GM12874 (cell line): ENCODE results near the gene DYNC1H1.

Experiments
- CTCF ChIP-seq: IDR thresholded peaks from 2 replicates; pipeline ENCODE4 v1.5.1; 2011; ENCODE audit warnings: low read depth, mild to moderate bottlenecking, control low read depth, low read length, moderate library complexity; ENCODE audit not compliant: insufficient read depth

DYNC1H1 gene

GRCh38 chr14:101955695-101956161 lies 8.6 kb upstream of the DYNC1H1 start:
- no peak for TF ChIP-seq CTCF

- no peak for TF ChIP-seq CTCF
Observed at GRCh38 chr14:101956179-101956885, 8.0 kb upstream of the DYNC1H1 start.

- no peak for TF ChIP-seq CTCF
Observed at GRCh38 chr14:101957406-101958234, 6.8 kb upstream of the DYNC1H1 start.

GRCh38 chr14:101958418-101959180 lies 5.8 kb upstream of the DYNC1H1 start:
- no peak for TF ChIP-seq CTCF

- no peak for TF ChIP-seq CTCF
Observed at GRCh38 chr14:101959277-101959676, 5.1 kb upstream of the DYNC1H1 start.

GRCh38 chr14:101960225-101960624 lies 4.1 kb upstream of the DYNC1H1 start:
- peak; percentile 42 for TF ChIP-seq CTCF
